Hepatocyte (in vitro differentiated cells): ENCODE results near the gene CDON. TPM values are rescaled to one million over a fixed set of nuclear protein-coding genes. Genes with fewer than 3 reads are reported as not detected.

Source experiments
- DNase-seq: peaks from one replicate; pipeline ENCODE4 v3.0.0-alpha.2; 2016; ENCODE audit warnings: low spot score
- H2AFZ ChIP-seq: fragments of 200-600 bp; sonication (generic); 2 replicates; pipeline ENCODE4 v1.6.0; 2016; ENCODE audit warnings: antibody characterized with exemption, mild to moderate bottlenecking
- H3K27ac ChIP-seq: fragments of 200-600 bp; sonication (generic); 2 replicates; pipeline ENCODE4 v1.5.1; 2016; ENCODE audit warnings: mild to moderate bottlenecking
- H3K27me3 ChIP-seq: fragments of 200-600 bp; sonication (generic); 2 replicates; pipeline ENCODE4 v1.6.1; 2016
- H3K36me3 ChIP-seq: fragments of 200-600 bp; sonication (generic); replicated peaks from 2 replicates; pipeline ENCODE4 v1.5.1; 2016; ENCODE audit warnings: low read depth; ENCODE audit not compliant: insufficient read depth
- H3K4me1 ChIP-seq: fragments of 200-600 bp; sonication (generic); 2 replicates; pipeline ENCODE4 v1.5.1; 2016; ENCODE audit warnings: mild to moderate bottlenecking, moderate library complexity; ENCODE audit not compliant: insufficient read depth
- H3K4me2 ChIP-seq: fragments of 200-600 bp; sonication (generic); 2 replicates; pipeline ENCODE4 v1.6.0; 2016
- H3K4me3 ChIP-seq: fragments of 200-600 bp; sonication (generic); 2 replicates; pipeline ENCODE4 v1.5.1; 2016; ENCODE audit warnings: mild to moderate bottlenecking
- H3K79me2 ChIP-seq: fragments of 200-600 bp; sonication (generic); 2 replicates; pipeline ENCODE4 v1.6.0; 2017; ENCODE audit warnings: mild to moderate bottlenecking
- H3K9me2 ChIP-seq: fragments of 200-600 bp; sonication (generic); replicated peaks from 2 replicates; pipeline ENCODE4 v1.6.0; 2017; ENCODE audit warnings: mild to moderate bottlenecking; ENCODE audit not compliant: insufficient read depth
- H3K9me3 ChIP-seq: fragments of 200-600 bp; sonication (generic); 2 replicates; pipeline ENCODE4 v1.5.1; 2016; ENCODE audit warnings: low read depth, mild to moderate bottlenecking
- H4K20me1 ChIP-seq: fragments of 200-600 bp; sonication (generic); 2 replicates; pipeline ENCODE4 v1.6.0; 2016; ENCODE audit warnings: mild to moderate bottlenecking; ENCODE audit not compliant: insufficient read depth, poor library complexity, severe bottlenecking
- CTCF ChIP-seq: fragments of 200-600 bp; sonication (generic); IDR thresholded peaks from 2 replicates; pipeline ENCODE4 v1.5.1; 2016; ENCODE audit warnings: antibody characterized with exemption, mild to moderate bottlenecking; ENCODE audit not compliant: poor library complexity
- EZH2 ChIP-seq: fragments of 200-600 bp; sonication (generic); IDR thresholded peaks from 2 replicates; pipeline ENCODE4 v1.6.1; 2016; ENCODE audit warnings: antibody characterized with exemption, mild to moderate bottlenecking, borderline replicate concordance
- EZH2phosphoT487 ChIP-seq: fragments of 200-600 bp; sonication (generic); IDR thresholded peaks from one replicate; pipeline ENCODE4 v1.6.1; 2018; ENCODE audit warnings: antibody characterized with exemption, mild to moderate bottlenecking, low read depth, moderate library complexity; ENCODE audit not compliant: unreplicated experiment, severe bottlenecking
- WGBS: methylation state at CpG from one replicate; pipeline ENCODE4 v1.1.6; 2016; ENCODE audit warnings: low lambda C conversion rate; ENCODE audit errors: missing lambda C conversion rate; 5-methylcytosine and 5-hydroxymethylcytosine counted together
- polyA plus RNA-seq: library from polyadenylated mRNA; unstranded; fragments of >200 nt; fragmentation: Nextera tagmentation; extraction: Ambion mirVana; gene quantifications from 2 replicates; pipeline ENCODE4 v1.2.1, GENCODE V29; 2016
- total RNA-seq: library from RNA; depleted of rRNA; stranded (reverse); fragments of >200 nt; gene quantifications from 2 replicates; pipeline ENCODE4 v1.2.3, GENCODE V29; 2014

Gene CDON
- total and polyA plus RNA-seq, 2 experiments from 2014 or later, result 17.5 to 41.9 TPM

- Histone ChIP-seq H4K20me1 (no peaks in the 10 kb centered on the region), H3K36me3 (no peaks in the 10 kb centered on the region), H2AFZ (no peak overlapping the region), H3K4me3 (no peak overlapping the region), H3K9me2 (no peaks in the 10 kb centered on the region), H3K27ac (no peak overlapping the region), H3K9me3 (no peaks in the 10 kb centered on the region), H3K4me2 (no peak overlapping the region), H3K27me3 (no peaks in the 10 kb centered on the region), H3K4me1 (peaks cover 9% of the 10 kb centered on the region), H3K79me2 (peaks cover 52% of the 10 kb centered on the region)
- WGBS, result 92% methylated on average over 5 of the region's 5 CpGs
- DNase-seq, result no peak
- TF ChIP-seq EZH2phosphoT487 (no peak), EZH2 (no peak), CTCF (no peak)
Measured at GRCh38 chr11:126048197-126048596, 14.5 kb downstream of the CDON start.

- Histone ChIP-seq H3K36me3 (no peaks in the 10 kb centered on the region), H4K20me1 (no peaks in the 10 kb centered on the region), H3K27me3 (no peaks in the 10 kb centered on the region), H3K9me2 (no peaks in the 10 kb centered on the region), H3K79me2 (peaks cover 45% of the 10 kb centered on the region), H3K4me2 (no peak overlapping the region), H3K4me1 (peaks cover 9% of the 10 kb centered on the region), H3K4me3 (no peak overlapping the region), H2AFZ (no peak overlapping the region), H3K9me3 (no peaks in the 10 kb centered on the region), H3K27ac (no peak overlapping the region)
- no peak for TF ChIP-seq EZH2
- no peak for TF ChIP-seq CTCF
- no peak for TF ChIP-seq EZH2phosphoT487
- 95% methylated on average over 5 of the region's 5 CpGs for WGBS
- no peak for DNase-seq
Measured at GRCh38 chr11:126046570-126047195, 16.0 kb downstream of the CDON start.

- DNase-seq, result no peak
- Histone ChIP-seq H3K27me3 (no peaks in the 10 kb centered on the region), H4K20me1 (peaks cover 10% of the 10 kb centered on the region), H3K36me3 (no peaks in the 10 kb centered on the region), H3K27ac (no peak overlapping the region), H2AFZ (no peak overlapping the region), H3K4me2 (no peak overlapping the region), H3K9me3 (no peaks in the 10 kb centered on the region), H3K9me2 (no peaks in the 10 kb centered on the region), H3K4me1 (no peaks in the 10 kb centered on the region), H3K4me3 (no peak overlapping the region), H3K79me2 (peaks cover 41% of the 10 kb centered on the region)
- TF ChIP-seq EZH2 (no peak), EZH2phosphoT487 (no peak), CTCF (no peak)
- 87% methylated on average over 9 of the region's 9 CpGs for WGBS
Measured at GRCh38 chr11:126039485-126040271, 23.0 kb downstream of the CDON start.
